Right atrium auricular region (tissue), 2 donors: Measurements from ENCODE around the gene PYGB. TPM values are rescaled to one million over a fixed set of nuclear protein-coding genes. Genes with fewer than 3 reads are reported as not detected.
A peak's percentile ranks its signal among the peaks of the same experiment; 100 is the strongest.

Experiments used
- DNase-seq: peaks from one replicate; pipeline ENCODE4 v3.0.0-alpha.2; 2019; ENCODE audit warnings: low spot score
- H3K27ac ChIP-seq, 2 donors: fragments of 200-600 bp; sonication (generic); 1 replicate in 1 of 2; 2 replicates in 1 of 2; pipeline ENCODE4 v1.5.1; 2016 to 2019
- H3K27me3 ChIP-seq, 2 donors: fragments of 200-600 bp; sonication (generic); one replicate each; pipeline versions ENCODE4 v1.5.1 to v1.6.0; 2017 to 2019
- H3K36me3 ChIP-seq: fragments of 200-600 bp; sonication (generic); one replicate; pipeline ENCODE4 v1.5.1; 2016
- H3K4me1 ChIP-seq, 2 donors: fragments of 200-600 bp; sonication (generic); one replicate each; pipeline versions ENCODE4 v1.5.1 to v1.6.0; 2017 to 2019
- H3K4me3 ChIP-seq, 2 donors: fragments of 200-600 bp; sonication (generic); 1 replicate in 1 of 2; 2 replicates in 1 of 2; pipeline ENCODE4 v1.5.1; 2017 to 2019; ENCODE audit warnings: mild to moderate bottlenecking in 1 of 2, moderate library complexity in 1 of 2
- H3K9me3 ChIP-seq, 2 donors: fragments of 200-600 bp; sonication (generic); one replicate each; pipeline ENCODE4 v1.5.1; 2019
- CTCF ChIP-seq, 2 donors: fragments of 200-600 bp; sonication (generic); IDR thresholded peaks; one replicate each; pipeline ENCODE4 v1.5.1; 2019; ENCODE audit warnings: antibody characterized with exemption in 2 of 2
- total RNA-seq, 2 donors: library from RNA; depleted of rRNA; stranded (reverse); fragments of >200 nt; gene quantifications; one replicate each; pipeline ENCODE4 v1.1.0, GENCODE V29; 2016

The PYGB gene
- total RNA-seq, 2 donors from 2014 or later: 145 to 174 TPM

DNA sequence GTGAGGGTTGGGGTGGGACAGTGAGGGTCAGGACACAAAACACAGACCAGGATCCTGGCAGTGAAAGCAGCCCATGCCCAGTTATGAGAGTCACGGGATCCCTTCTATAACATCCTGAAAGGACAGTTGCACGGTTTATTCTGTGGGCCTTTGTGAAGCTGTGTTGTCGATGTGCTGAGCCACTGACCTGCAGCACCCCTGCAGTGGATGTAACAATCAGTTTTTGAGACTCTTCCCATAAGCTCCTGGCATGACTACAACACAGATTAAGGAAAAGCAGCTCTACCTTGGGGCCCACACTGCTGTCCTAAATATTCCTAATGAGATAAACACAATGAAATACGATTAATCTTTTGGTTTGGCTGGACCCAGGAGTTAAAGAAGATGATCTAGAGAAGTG, 3.7 kb downstream of the PYGB start:
- no peak for TF ChIP-seq CTCF (IDR thresholded peaks at IDR 0.05)
- DNase-seq: peak; percentile 48

GRCh38 chr20:25252230-25252651, 4.4 kb downstream of the PYGB start:
- H3K27ac ChIP-seq: peak overlapping the region; percentile 96 to 97
- no peak for TF ChIP-seq CTCF (IDR thresholded peaks at IDR 0.05)
- peaks cover 5% of the 10 kb centered on the region for H3K36me3 ChIP-seq
- DNase-seq: peak; percentile 50
- no peaks in the 10 kb centered on the region for H3K27me3 ChIP-seq
- H3K4me1 ChIP-seq: peaks cover 0 to 89% of the 10 kb centered on the region in 2 donors
- H3K9me3 ChIP-seq: no peaks in the 10 kb centered on the region
- no peak overlapping the region for H3K4me3 ChIP-seq

More for the DNA sequence above, 3.7 kb downstream of the PYGB start:
- H3K4me1 ChIP-seq: peaks cover 0 to 89% of the 10 kb centered on the region in 2 donors
- H3K27ac ChIP-seq: peak overlapping the region; percentile 96 to 97
- H3K36me3 ChIP-seq: peaks cover 5% of the 10 kb centered on the region
- no peaks in the 10 kb centered on the region for H3K9me3 ChIP-seq
- no peak overlapping the region for H3K4me3 ChIP-seq
- no peaks in the 10 kb centered on the region for H3K27me3 ChIP-seq

GRCh38 chr20:25252686-25253421, 5.0 kb downstream of the PYGB start:
- TF ChIP-seq CTCF (IDR thresholded peaks at IDR 0.05): no peak
- H3K4me3 ChIP-seq: no peak overlapping the region
- H3K36me3 ChIP-seq: peaks cover 5% of the 10 kb centered on the region
- peaks cover 0 to 91% of the 10 kb centered on the region in 2 donors for H3K4me1 ChIP-seq
- peak overlapping the region; percentile 96 to 97 for H3K27ac ChIP-seq
- H3K9me3 ChIP-seq: no peaks in the 10 kb centered on the region
- H3K27me3 ChIP-seq: no peaks in the 10 kb centered on the region
- DNase-seq: peak; percentile 54

- H3K27ac ChIP-seq: peak overlapping the region; percentile 96 to 97
- H3K4me1 ChIP-seq: peaks cover 0 to 99% of the 10 kb centered on the region in 2 donors
- H3K9me3 ChIP-seq: no peaks in the 10 kb centered on the region
- no peak for DNase-seq
- H3K27me3 ChIP-seq: no peaks in the 10 kb centered on the region
- no peak overlapping the region for H3K4me3 ChIP-seq
- TF ChIP-seq CTCF (IDR thresholded peaks at IDR 0.05): no peak
- peaks cover 7% of the 10 kb centered on the region for H3K36me3 ChIP-seq
These were observed 5.9 kb downstream of the PYGB start for GRCh38 chr20:25253606-25254275.

- no peak overlapping the region for H3K4me3 ChIP-seq
- peaks cover 0 to 94% of the 10 kb centered on the region in 2 donors for H3K4me1 ChIP-seq
- H3K27me3 ChIP-seq: no peaks in the 10 kb centered on the region
- H3K36me3 ChIP-seq: peaks cover 15% of the 10 kb centered on the region
- H3K27ac ChIP-seq: peak overlapping the region; percentile 96 to 97
- DNase-seq: no peak
- TF ChIP-seq CTCF (IDR thresholded peaks at IDR 0.05): no peak
- H3K9me3 ChIP-seq: no peaks in the 10 kb centered on the region
These were observed 6.7 kb downstream of the PYGB start for GRCh38 chr20:25254571-25254970.
